Measurements from ENCODE around the gene PIEZO2.
"Not testable (repeated sequence)": the region's sequence is repeated elsewhere in the genome, so short reads cannot be mapped to it uniquely, and the experiment has no call there.

PIEZO2 gene

GRCh38 chr18:10660179-10660884 lies 489.0 kb downstream of the PIEZO2 start:
- POLR2A ChIA-PET (ENCODE audit: low non-redundant PET), result no interaction called here
- CTCF ChIA-PET, result interaction anchor here (0.6 kb wide), 1 partner anchor 893 kb away, joined by 3 read pairs; no protein-coding TSS in a partner anchor
- no peak for TF ChIP-seq CTCF (conservative IDR thresholded peaks at IDR 0.05; ENCODE audit: low read depth)
- DNase-seq (ENCODE audit: low spot score), result peak; percentile 25
- peak overlapping the region; percentile 19; the same call in 1 of the 2 replicates for H3K27ac ChIP-seq

- no peak for TF ChIP-seq CTCF (conservative IDR thresholded peaks at IDR 0.05; ENCODE audit: low read depth)
- CTCF ChIA-PET, result interaction anchor here (0.6 kb wide), 1 partner anchor 893 kb away, joined by 3 read pairs; no protein-coding TSS in a partner anchor
- DNase-seq (ENCODE audit: low spot score), result no peak
- POLR2A ChIA-PET (ENCODE audit: low non-redundant PET), result no interaction called here
- no peak overlapping the region for H3K27ac ChIP-seq
These were observed 489.8 kb downstream of the PIEZO2 start for GRCh38 chr18:10659594-10659993.

- ChIA-PET CTCF (no interaction called here), POLR2A (ENCODE audit: low non-redundant PET) (no interaction called here)
- TF ChIP-seq CTCF (conservative IDR thresholded peaks at IDR 0.05; ENCODE audit: low read depth), result no peak
- DNase-seq (ENCODE audit: low spot score), result no peak
- no peak overlapping the region for H3K27ac ChIP-seq
These were observed 490.4 kb downstream of the PIEZO2 start for GRCh38 chr18:10659000-10659399.

- CTCF ChIA-PET; POLR2A ChIA-PET (ENCODE audit: low non-redundant PET); DNase-seq (ENCODE audit: low spot score); H3K27ac ChIP-seq: not testable (repeated sequence)
These were observed 505.4 kb downstream of the PIEZO2 start for GRCh38 chr18:10644003-10644402.

DNA sequence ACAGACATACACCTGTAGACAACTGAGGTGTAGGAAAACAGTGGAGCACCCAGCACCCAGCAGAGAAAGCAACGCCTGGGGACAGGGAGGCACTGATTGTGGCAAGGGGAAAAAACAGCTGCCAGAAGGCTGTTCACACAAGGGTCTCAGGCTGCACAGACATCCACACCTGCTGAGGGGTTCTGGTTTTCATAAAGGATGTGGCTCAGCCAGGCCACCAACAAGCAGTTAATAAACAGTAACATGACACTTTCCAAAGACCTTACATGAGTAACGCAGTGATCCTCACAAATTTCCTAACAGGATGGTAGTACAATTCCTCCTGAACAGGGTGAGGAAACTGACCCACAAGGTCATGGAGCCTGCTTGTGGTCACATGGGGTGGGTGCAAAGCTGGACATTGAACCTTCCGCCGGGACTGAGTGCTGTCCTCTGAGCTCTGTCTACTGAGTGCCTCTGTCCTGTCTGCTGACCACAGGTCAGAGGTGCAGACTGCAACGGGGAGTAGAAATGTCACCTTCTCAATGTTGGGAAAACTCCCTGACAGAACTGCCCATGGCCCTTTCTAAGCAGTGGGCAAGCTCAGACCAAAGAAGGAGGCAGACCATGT lies 506.3 kb downstream of the PIEZO2 start:
- CTCF ChIA-PET; H3K27ac ChIP-seq; POLR2A ChIA-PET (ENCODE audit: low non-redundant PET); DNase-seq (ENCODE audit: low spot score): not testable (repeated sequence)

GRCh38 chr18:10638539-10638885 lies 510.9 kb downstream of the PIEZO2 start:
- H3K27ac ChIP-seq; POLR2A ChIA-PET (ENCODE audit: low non-redundant PET); CTCF ChIA-PET; DNase-seq (ENCODE audit: low spot score): not testable (repeated sequence)

GRCh38 chr18:10637858-10638538 lies 511.4 kb downstream of the PIEZO2 start:
- H3K27ac ChIP-seq; DNase-seq (ENCODE audit: low spot score); POLR2A ChIA-PET (ENCODE audit: low non-redundant PET); CTCF ChIA-PET: not testable (repeated sequence)

DNA sequence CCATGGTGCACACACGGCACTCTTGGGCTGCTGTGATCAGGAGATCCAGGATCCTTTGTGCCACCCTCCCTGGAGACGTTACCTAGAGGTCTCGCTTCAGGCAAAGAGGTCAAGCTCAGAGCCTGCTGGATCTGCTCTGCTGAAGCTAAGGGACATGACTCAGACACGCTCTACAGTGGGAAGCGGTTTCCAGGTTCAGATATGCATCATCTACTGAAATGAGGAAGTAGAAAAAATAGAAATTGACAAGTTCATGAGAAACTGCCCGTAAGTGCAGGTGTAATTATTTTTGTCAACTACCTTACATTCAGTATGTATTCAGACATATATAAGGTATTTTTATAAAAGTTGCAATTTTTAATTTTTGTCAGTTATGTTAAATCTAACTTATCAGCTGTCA lies 520.3 kb downstream of the PIEZO2 start:
- DNase-seq (ENCODE audit: low spot score); CTCF ChIA-PET; POLR2A ChIA-PET (ENCODE audit: low non-redundant PET); H3K27ac ChIP-seq: not testable (repeated sequence)

DNA sequence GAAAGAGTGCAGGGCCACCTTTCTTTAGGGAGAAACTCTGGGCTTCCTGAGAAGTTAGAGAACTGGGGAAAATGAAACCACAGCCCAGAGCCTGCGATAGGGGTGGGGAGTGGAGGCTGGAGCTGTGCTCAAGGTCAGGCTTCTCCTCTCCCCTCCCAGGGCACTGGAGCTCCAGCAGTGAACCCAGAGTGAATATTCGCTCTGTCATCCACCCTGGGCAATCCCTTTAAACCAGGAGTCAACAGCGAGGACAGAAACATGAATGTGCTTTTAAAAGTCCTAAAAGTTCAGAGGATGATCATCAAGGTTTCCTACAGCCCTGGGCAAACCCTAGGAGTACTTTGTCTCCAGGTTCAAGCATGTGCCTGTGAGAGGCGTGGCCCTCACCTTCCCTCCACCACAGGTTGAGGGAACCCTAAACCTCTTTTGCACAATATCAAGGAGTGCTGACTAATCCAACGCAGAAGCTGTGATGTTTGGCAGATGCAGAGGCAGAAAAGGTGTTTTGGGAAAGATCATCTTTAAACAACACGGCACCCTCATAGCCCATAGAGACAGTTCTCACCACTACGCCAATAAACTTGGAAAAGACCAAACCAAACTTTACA lies 522.7 kb downstream of the PIEZO2 start:
- not testable (repeated sequence) for DNase-seq (ENCODE audit: low spot score)

DNA sequence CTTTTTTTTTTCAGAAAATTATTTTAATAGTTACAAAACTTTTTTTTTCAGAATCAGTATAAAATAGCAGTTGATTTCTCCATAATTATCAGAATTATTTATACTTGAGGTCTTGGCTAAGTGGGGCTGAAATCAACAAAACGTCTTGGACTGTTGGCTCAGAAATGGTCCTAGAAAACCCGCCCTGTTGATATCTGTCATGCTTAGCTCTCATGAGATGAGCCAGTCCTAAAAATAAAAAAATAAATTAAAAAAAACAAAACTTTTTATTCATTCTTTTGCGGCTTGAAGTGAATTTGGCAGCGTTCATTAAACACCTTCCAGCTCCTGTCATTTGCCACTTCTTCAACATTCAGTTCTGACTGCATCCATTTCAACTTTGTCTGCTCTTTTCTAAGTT lies 525.8 kb downstream of the PIEZO2 start:
- DNase-seq (ENCODE audit: low spot score); POLR2A ChIA-PET (ENCODE audit: low non-redundant PET); H3K27ac ChIP-seq: not testable (repeated sequence)
- CTCF ChIA-PET, result interaction anchor here (0.7 kb wide), 1 partner anchor 956 kb away, joined by 3 read pairs; no protein-coding TSS in a partner anchor

More for the DNA sequence above, 522.7 kb downstream of the PIEZO2 start:
- CTCF ChIA-PET; H3K27ac ChIP-seq; POLR2A ChIA-PET (ENCODE audit: low non-redundant PET): not testable (repeated sequence)

DNA sequence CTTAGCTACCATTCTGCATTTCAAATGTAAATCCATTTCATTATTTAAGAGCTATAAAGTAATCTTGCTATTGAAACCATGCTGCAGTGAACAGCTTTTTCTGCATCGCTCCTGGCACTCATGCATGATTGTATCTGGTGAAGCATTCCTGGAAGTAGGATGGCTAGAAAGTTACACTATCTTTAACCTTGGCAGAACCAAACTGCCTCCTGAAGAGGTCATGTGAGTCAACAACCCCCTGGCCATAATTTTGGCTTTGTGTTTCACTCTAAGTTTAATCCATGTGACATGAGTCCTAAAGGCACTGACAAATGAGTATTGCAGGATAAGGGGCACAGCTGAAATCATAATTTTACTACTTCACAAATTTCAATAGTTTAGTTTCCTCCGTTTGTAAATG lies 526.4 kb downstream of the PIEZO2 start:
- H3K27ac ChIP-seq; DNase-seq (ENCODE audit: low spot score); CTCF ChIA-PET; POLR2A ChIA-PET (ENCODE audit: low non-redundant PET): not testable (repeated sequence)

DNA sequence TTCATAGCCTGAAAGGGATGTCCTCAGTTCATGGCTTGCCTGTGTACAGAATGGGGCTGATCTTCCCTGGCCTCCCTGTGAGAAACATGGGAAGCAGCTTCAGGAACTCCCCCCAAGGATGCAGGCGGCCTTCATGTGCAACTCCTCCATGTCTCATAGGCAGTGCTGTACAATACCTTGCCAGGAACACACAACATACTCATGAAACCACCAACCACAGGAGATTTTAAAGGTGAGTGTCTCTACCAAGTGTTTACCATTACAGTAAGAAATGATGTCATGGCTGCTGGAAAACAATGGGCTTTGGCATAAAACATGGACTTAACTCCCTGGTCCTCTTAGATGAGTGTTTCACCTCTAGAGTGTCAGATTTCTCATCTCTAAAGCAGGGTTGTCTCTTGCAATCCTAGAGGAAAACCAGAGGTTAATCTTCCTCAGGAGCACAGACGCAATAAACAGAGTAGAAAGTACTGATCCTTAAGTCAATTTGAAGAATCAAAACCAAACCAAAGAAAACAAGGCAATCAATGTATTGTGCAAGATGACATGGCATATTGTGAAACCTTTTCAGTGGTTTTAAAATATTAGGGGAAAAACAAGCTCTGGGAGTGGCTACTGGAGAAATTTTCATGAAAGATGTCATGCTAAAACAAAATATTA lies 528.6 kb downstream of the PIEZO2 start:
- CTCF ChIA-PET; DNase-seq (ENCODE audit: low spot score); H3K27ac ChIP-seq; POLR2A ChIA-PET (ENCODE audit: low non-redundant PET): not testable (repeated sequence)
